ENCODE data around the gene PLCB1. TPM values are rescaled to one million over a fixed set of nuclear protein-coding genes. Genes with fewer than 3 reads are reported as not detected.
"Not testable (repeated sequence)": the region's sequence is repeated elsewhere in the genome, so short reads cannot be mapped to it uniquely, and the experiment has no call there.

PLCB1 gene
- total RNA-seq, 1 donor from 2014 or later, result 16.2 TPM

GRCh38 chr20:8346700-8347270, 214.7 kb downstream of the PLCB1 start:
- H3K27me3 Mint-ChIP-seq, result no peaks in the 10 kb centered on the region
- H3K4me1 Mint-ChIP-seq (ENCODE audit: low read depth), result peaks cover 40% of the 10 kb centered on the region
- no peak for DNase-seq (ENCODE audit: low spot score, unreplicated experiment)
- no peaks in the 10 kb centered on the region for H3K9me3 Mint-ChIP-seq (ENCODE audit: low read depth)
- no peak overlapping the region for H3K4me3 Mint-ChIP-seq (ENCODE audit: low read depth)
- no peak overlapping the region for H3K27ac Mint-ChIP-seq
- no peaks in the 10 kb centered on the region for H3K36me3 Mint-ChIP-seq (ENCODE audit: insufficient read depth)
- no peak for TF ChIP-seq CTCF (IDR thresholded peaks at IDR 0.05; ENCODE audit: unreplicated experiment)

DNA sequence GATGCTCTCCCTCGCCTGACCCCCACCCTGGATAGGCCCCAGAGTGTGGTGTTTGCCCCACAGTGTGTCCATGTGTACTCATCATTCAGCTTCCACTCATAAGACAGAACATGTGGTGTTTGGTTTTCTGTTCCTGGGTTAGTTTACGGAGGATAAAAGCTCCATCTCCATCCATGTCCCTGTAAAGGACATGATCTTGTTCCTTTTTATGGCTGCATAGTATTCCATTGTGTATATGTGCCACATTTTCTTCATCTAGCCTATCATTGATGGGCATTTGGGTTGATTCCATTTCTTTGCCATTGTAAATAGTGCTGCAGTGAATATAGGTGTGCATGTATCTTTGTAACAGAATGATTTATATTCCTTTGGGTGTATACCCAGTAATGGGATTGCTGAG, 218.2 kb downstream of the PLCB1 start:
- peaks cover 23% of the 10 kb centered on the region for H3K4me1 Mint-ChIP-seq (ENCODE audit: low read depth)
- not testable (repeated sequence) for H3K36me3 Mint-ChIP-seq (ENCODE audit: insufficient read depth); DNase-seq (ENCODE audit: low spot score, unreplicated experiment); H3K9me3 Mint-ChIP-seq (ENCODE audit: low read depth); H3K27ac Mint-ChIP-seq; H3K4me3 Mint-ChIP-seq (ENCODE audit: low read depth); H3K27me3 Mint-ChIP-seq

- H3K4me1 Mint-ChIP-seq (ENCODE audit: low read depth), result peaks cover 8% of the 10 kb centered on the region
- H3K9me3 Mint-ChIP-seq (ENCODE audit: low read depth), result no peaks in the 10 kb centered on the region
- no peaks in the 10 kb centered on the region for H3K36me3 Mint-ChIP-seq (ENCODE audit: insufficient read depth)
- no peak for DNase-seq (ENCODE audit: low spot score, unreplicated experiment)
- no peak overlapping the region for H3K4me3 Mint-ChIP-seq (ENCODE audit: low read depth)
- H3K27me3 Mint-ChIP-seq, result no peaks in the 10 kb centered on the region
- no peak for TF ChIP-seq CTCF (IDR thresholded peaks at IDR 0.05; ENCODE audit: unreplicated experiment)
- H3K27ac Mint-ChIP-seq, result no peak overlapping the region
Measured at GRCh38 chr20:8352486-8352885, 220.4 kb downstream of the PLCB1 start.

- DNase-seq (ENCODE audit: low spot score, unreplicated experiment), result no peak
- no peak overlapping the region for H3K4me3 Mint-ChIP-seq (ENCODE audit: low read depth)
- no peak for TF ChIP-seq CTCF (IDR thresholded peaks at IDR 0.05; ENCODE audit: unreplicated experiment)
- peaks cover 6% of the 10 kb centered on the region for H3K4me1 Mint-ChIP-seq (ENCODE audit: low read depth)
- H3K36me3 Mint-ChIP-seq (ENCODE audit: insufficient read depth), result no peaks in the 10 kb centered on the region
- no peaks in the 10 kb centered on the region for H3K27me3 Mint-ChIP-seq
- H3K27ac Mint-ChIP-seq, result no peak overlapping the region
- no peaks in the 10 kb centered on the region for H3K9me3 Mint-ChIP-seq (ENCODE audit: low read depth)
Measured at GRCh38 chr20:8353512-8353911, 221.4 kb downstream of the PLCB1 start.

- Mint-ChIP-seq H3K4me3 (ENCODE audit: low read depth) (no peak overlapping the region), H3K27ac (no peak overlapping the region), H3K27me3 (no peaks in the 10 kb centered on the region), H3K4me1 (ENCODE audit: low read depth) (peaks cover 7% of the 10 kb centered on the region), H3K36me3 (ENCODE audit: insufficient read depth) (no peaks in the 10 kb centered on the region), H3K9me3 (ENCODE audit: low read depth) (no peaks in the 10 kb centered on the region)
- no peak for DNase-seq (ENCODE audit: low spot score, unreplicated experiment)
- no peak for TF ChIP-seq CTCF (IDR thresholded peaks at IDR 0.05; ENCODE audit: unreplicated experiment)
Measured at GRCh38 chr20:8355453-8355852, 223.4 kb downstream of the PLCB1 start.

- TF ChIP-seq CTCF (IDR thresholded peaks at IDR 0.05; ENCODE audit: unreplicated experiment), result no peak
- Mint-ChIP-seq H3K27me3 (no peaks in the 10 kb centered on the region), H3K36me3 (ENCODE audit: insufficient read depth) (no peaks in the 10 kb centered on the region), H3K4me1 (ENCODE audit: low read depth) (peaks cover 12% of the 10 kb centered on the region), H3K4me3 (ENCODE audit: low read depth) (no peak overlapping the region), H3K9me3 (ENCODE audit: low read depth) (no peaks in the 10 kb centered on the region), H3K27ac (no peak overlapping the region)
- DNase-seq (ENCODE audit: low spot score, unreplicated experiment), result no peak
Measured at GRCh38 chr20:8356806-8357205, 224.7 kb downstream of the PLCB1 start.

Measured in progenitor cell of endocrine pancreas (in vitro differentiated cells).